ENCODE results near the gene SOHLH1. TPM values are rescaled to one million over a fixed set of nuclear protein-coding genes. Genes with fewer than 3 reads are reported as not detected.

Gene SOHLH1
- total and polyA plus RNA-seq, 3 donors from 2014 or later, result 18.4 to 32.7 (median 18.7) TPM

DNA sequence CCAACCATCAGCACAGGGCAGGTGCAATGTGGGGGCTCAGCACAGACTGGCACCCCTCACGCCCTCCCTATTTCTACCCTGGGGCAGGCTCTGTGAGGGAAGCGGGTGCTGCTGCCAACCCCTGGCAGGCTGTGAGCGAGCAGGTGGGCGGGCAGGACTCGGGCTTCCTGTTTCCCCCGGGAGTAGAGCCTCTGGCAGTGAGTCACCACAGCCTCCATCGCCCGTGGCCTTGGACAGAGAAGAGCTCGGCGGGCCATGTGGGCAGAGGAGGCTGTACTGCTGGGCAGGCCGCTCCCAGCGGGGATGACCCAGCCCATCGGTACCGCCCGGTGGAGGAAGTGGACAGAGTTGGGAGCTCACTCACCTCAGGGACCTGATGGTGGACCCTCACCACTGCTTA, 19.3 kb upstream of the SOHLH1 start:
- Histone ChIP-seq H3K4me1 (peaks cover 2% of the 10 kb centered on the region), H3K27me3 (no peaks in the 10 kb centered on the region), H3K27ac (no peak overlapping the region), H3K4me3 (no peak overlapping the region), H3K9me3 (no peaks in the 10 kb centered on the region), H3K36me3 (ENCODE audit: low read depth, missing control alignments) (no peaks in the 10 kb centered on the region)
- DNase-seq, result peak; percentile 62
- TF ChIP-seq, protein P1, sequence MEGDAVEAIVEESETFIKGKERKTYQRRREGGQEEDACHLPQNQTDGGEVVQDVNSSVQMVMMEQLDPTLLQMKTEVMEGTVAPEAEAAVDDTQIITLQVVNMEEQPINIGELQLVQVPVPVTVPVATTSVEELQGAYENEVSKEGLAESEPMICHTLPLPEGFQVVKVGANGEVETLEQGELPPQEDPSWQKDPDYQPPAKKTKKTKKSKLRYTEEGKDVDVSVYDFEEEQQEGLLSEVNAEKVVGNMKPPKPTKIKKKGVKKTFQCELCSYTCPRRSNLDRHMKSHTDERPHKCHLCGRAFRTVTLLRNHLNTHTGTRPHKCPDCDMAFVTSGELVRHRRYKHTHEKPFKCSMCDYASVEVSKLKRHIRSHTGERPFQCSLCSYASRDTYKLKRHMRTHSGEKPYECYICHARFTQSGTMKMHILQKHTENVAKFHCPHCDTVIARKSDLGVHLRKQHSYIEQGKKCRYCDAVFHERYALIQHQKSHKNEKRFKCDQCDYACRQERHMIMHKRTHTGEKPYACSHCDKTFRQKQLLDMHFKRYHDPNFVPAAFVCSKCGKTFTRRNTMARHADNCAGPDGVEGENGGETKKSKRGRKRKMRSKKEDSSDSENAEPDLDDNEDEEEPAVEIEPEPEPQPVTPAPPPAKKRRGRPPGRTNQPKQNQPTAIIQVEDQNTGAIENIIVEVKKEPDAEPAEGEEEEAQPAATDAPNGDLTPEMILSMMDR (IDR thresholded peaks at IDR 0.05), result no peak
- no peak for TF ChIP-seq POLR2A (IDR thresholded peaks at IDR 0.05)
- 47 to 51% methylated on average over 11 to 15 of the region's 15 CpGs for WGBS, 2 donors
- intact Hi-C loops (cut with DNase I; ENCODE audit: low total_unique reads), result no loop called here

DNA sequence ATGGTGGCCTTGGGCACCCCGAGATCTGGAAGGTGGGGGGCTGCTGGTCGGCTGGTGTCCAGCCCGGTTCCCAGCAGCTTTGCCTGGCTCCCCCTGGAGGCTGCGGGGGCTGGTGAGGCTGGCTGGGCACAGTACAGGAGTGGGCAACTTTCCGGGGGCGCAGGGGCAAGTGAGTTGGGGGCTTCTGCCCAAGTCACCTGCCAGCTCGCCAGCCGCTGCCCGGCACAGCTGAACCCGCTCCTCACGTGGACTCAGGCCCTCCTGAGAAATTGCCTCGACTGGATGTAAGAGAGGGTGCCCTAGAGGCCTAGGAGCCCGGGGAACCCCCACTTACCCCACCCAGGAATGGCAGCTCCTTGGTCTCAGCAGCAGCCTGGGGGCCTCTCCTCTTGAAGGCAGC, 18.1 kb upstream of the SOHLH1 start:
- no peak for TF ChIP-seq POLR2A (IDR thresholded peaks at IDR 0.05)
- TF ChIP-seq, protein P1 (IDR thresholded peaks at IDR 0.05), result no peak
- DNase-seq, result no peak
- H3K4me3 ChIP-seq, result no peak overlapping the region
- peaks cover 10% of the 10 kb centered on the region for H3K4me1 ChIP-seq
- 83 to 94% methylated on average over 6 to 12 of the region's 13 CpGs for WGBS, 2 donors
- H3K27ac ChIP-seq, result no peak overlapping the region
- intact Hi-C loops (cut with DNase I; ENCODE audit: low total_unique reads), result no loop called here
- H3K36me3 ChIP-seq (ENCODE audit: low read depth, missing control alignments), result no peaks in the 10 kb centered on the region
- no peaks in the 10 kb centered on the region for H3K9me3 ChIP-seq
- no peaks in the 10 kb centered on the region for H3K27me3 ChIP-seq

DNA sequence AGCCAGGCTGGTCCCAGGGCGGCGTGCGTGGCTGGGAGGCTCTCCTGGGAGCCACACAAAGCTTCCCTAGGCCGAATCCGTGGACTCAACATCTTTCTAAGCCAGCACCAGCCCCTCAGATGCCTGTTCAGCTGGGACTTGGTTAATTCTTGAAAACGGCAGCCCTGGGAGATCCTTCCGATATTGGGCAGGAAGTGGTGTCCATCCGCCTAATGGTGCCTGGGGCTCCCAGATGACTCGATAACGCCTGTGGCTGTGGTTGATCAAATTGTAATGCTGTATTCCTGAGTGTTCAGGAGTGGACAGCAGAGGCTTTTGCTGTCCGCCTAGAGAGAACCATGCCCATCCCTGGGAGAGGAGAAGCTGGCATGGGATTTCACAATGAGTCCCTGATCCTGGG, 16.8 kb upstream of the SOHLH1 start:
- no peak overlapping the region for H3K27ac ChIP-seq
- DNase-seq, result no peak
- WGBS, 2 donors, result 90 to 92% methylated on average over 9 to 11 of the region's 11 CpGs
- no peak overlapping the region for H3K4me3 ChIP-seq
- H3K27me3 ChIP-seq, result no peaks in the 10 kb centered on the region
- no peaks in the 10 kb centered on the region for H3K9me3 ChIP-seq
- H3K36me3 ChIP-seq (ENCODE audit: low read depth, missing control alignments), result no peaks in the 10 kb centered on the region
- intact Hi-C loops (cut with DNase I; ENCODE audit: low total_unique reads), result no loop called here
- peaks cover 13% of the 10 kb centered on the region for H3K4me1 ChIP-seq
- no peak for TF ChIP-seq POLR2A (IDR thresholded peaks at IDR 0.05)
- TF ChIP-seq, protein P1 (IDR thresholded peaks at IDR 0.05), result no peak

DNA sequence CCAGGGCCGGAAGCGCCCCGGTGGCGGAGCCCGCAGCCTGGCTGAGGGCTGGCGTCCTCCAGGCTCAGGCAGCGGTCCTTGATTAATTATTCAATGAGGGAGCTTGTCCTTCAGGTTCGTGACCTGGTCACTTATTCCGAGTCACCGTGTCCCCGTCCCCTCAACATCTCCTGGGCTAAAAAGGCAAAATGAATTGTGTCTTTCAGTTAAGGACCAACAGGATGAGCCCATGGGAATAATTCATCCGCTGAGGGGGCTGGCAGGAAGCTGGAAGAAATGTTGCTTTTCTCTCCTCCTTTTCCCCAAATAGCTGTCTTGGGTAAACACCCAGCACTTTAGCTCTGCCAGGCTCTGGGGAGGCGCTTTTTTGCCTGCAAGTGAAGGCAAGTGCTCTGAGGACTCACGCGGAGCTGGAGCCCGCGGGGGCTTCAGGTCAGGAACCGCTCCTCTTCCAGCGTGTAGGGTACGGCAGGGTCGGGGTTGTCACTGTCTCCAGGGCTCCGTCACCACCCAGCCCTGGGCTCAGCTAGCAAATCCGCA, 15.8 kb upstream of the SOHLH1 start:
- H3K9me3 ChIP-seq, result no peaks in the 10 kb centered on the region
- peaks cover 13% of the 10 kb centered on the region for H3K4me1 ChIP-seq
- H3K4me3 ChIP-seq, result peak overlapping the region in 1 of 2 donors; percentile 37
- no peak for TF ChIP-seq POLR2A (IDR thresholded peaks at IDR 0.05)
- TF ChIP-seq, protein P1 (IDR thresholded peaks at IDR 0.05), result no peak
- 24 to 38% methylated on average over 16 to 23 of the region's 23 CpGs for WGBS, 2 donors
- H3K36me3 ChIP-seq (ENCODE audit: low read depth, missing control alignments), result no peaks in the 10 kb centered on the region
- H3K27ac ChIP-seq, result no peak overlapping the region
- DNase-seq, result no peak
- H3K27me3 ChIP-seq, result no peaks in the 10 kb centered on the region
- intact Hi-C loops (cut with DNase I; ENCODE audit: low total_unique reads), result no loop called here
